AG09319 (cell line): ENCODE data around the gene PPP1R3C.

Experiments used
- DNase-seq: peaks from one replicate; pipeline ENCODE4 v3.0.0-alpha.2; 2010; ENCODE audit warnings: low read depth; ENCODE audit errors: extremely low read depth
- TF ChIP-seq, protein P1 (sequence below): IDR thresholded peaks from 2 replicates; pipeline ENCODE4 v1.5.1; 2011; ENCODE audit warnings: low read depth, mild to moderate bottlenecking, inconsistent platforms, low read length, moderate library complexity

PPP1R3C gene

DNA sequence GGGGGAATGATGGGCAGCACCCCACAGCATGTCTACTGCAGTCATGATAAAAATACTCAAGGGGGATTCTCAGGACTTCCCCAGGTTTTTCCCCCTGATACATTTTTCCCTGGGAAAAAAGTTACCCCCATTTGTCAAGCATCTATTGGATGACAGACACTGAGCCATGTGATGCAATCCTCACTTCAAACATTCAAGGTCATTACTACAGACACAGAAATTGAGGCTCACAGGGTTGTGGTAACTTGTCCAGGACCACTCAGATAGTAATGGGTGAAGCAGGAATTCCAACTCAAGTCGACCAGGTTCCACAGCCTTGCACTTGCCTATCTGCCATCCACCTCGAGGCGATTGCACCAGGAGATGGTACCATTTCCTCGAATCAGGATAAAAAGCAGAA, 31.7 kb downstream of the PPP1R3C start:
- TF ChIP-seq, protein P1, sequence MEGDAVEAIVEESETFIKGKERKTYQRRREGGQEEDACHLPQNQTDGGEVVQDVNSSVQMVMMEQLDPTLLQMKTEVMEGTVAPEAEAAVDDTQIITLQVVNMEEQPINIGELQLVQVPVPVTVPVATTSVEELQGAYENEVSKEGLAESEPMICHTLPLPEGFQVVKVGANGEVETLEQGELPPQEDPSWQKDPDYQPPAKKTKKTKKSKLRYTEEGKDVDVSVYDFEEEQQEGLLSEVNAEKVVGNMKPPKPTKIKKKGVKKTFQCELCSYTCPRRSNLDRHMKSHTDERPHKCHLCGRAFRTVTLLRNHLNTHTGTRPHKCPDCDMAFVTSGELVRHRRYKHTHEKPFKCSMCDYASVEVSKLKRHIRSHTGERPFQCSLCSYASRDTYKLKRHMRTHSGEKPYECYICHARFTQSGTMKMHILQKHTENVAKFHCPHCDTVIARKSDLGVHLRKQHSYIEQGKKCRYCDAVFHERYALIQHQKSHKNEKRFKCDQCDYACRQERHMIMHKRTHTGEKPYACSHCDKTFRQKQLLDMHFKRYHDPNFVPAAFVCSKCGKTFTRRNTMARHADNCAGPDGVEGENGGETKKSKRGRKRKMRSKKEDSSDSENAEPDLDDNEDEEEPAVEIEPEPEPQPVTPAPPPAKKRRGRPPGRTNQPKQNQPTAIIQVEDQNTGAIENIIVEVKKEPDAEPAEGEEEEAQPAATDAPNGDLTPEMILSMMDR = no peak

DNA sequence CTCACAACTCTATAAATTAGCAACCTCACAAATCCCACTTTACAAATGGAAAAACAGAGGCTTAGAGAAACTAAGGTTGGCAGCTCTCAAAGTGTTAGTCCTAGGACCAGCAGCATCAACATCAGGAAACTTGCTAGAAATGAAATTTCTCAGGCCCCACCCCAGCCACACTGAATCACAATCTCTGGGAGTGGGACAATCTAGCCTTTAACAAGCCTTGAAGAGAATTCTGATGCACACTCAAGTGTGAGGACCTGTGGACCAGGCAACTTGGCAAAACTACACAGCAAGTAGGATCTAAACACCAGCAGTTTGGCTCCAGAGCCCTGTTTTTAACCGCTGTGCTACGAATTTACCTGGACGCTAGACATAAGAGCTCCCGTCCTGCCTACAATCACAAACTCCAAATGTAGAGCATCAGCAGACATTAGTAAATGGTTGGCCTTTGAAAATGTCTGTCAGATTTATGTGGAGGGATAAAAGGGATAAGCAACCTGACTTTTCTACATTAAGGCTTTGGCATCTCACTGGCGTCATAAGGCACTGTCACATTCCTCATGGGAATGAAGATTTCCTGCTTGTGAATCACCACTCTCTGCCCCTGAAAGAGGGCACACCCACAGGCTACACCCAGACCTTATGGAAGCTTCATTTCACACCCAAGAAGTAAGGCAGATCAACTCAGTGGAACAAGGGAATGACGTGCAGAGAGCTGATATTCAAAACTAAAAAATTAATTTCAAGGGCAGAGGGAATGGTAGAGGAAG, 34.5 kb downstream of the PPP1R3C start:
- no peak for DNase-seq
- TF ChIP-seq, protein P1 = no peak

More for the DNA sequence above, 31.7 kb downstream of the PPP1R3C start:
- DNase-seq = no peak

DNA sequence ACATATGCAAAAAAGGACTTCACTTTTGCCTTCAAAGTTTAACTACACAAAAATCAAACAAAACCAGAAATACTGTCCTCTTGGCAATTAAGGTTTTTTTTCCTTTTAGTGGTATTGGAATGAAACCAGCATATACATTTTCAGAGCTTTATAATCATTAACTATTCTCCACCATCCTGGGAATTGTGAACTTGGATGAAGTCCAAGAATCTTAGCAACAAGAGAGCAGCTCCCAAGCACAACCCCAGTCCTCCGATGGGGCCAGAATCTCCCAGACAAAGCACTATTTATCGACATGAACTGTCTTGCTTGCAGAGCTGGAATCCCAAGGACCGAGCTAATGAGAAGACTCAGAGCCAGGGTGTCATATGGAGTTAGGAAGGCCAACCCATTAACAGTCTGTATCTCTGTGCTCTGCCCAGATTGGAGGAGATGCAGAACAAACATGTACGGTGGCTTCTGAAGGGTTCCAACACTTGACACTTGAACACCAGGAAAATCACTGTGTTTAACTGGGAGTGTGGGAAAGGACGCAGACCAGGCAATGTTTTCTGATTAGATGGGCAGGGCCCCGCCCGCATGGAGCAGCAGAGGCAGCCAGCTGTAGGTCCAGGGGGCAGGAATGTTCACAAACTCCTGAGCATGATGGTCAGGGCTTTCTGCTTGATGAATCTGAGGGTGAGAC, 35.5 kb downstream of the PPP1R3C start:
- no peak for DNase-seq

DNA sequence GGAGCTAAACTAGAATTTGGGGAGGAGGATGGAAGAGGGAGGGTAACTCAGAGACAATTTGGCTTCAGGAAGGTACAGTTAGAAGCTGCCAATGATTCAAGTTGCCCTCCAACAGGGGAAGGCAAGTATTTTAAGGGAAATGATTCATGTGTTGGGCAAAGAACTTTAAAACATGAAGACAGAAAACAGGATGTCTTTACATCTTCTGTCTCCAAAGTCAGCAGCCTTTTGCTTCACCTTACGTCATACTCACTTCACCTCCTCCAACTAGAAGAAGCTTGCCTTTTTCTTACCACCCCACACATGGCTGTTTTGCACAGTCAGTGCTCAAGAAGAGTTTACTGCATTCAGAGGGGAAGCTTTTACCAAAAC, 36.1 kb downstream of the PPP1R3C start:
- TF ChIP-seq, protein P1 = no peak
- no peak for DNase-seq

More for the DNA sequence above, 35.5 kb downstream of the PPP1R3C start:
- TF ChIP-seq, protein P1 = no peak

DNA sequence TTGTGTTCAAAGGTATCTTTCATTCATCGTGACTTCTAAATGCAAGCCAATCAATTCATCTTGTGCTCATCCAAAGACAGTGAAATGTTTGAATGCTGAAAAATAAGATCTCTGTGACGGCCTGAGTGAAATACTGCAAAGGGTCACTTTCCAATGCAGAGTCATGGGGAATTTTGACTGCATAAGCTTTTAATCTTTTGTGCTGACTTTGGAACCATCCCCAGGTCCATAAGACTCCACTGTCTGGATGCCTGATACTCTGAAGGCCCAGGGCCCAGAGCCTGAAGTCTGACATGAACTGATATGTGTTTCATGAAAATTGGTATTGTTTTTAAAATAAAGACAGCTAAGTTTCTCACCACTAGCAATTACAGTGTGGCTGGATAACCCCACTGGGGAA, 39.0 kb downstream of the PPP1R3C start:
- TF ChIP-seq, protein P1 = no peak
- DNase-seq = no peak

DNA sequence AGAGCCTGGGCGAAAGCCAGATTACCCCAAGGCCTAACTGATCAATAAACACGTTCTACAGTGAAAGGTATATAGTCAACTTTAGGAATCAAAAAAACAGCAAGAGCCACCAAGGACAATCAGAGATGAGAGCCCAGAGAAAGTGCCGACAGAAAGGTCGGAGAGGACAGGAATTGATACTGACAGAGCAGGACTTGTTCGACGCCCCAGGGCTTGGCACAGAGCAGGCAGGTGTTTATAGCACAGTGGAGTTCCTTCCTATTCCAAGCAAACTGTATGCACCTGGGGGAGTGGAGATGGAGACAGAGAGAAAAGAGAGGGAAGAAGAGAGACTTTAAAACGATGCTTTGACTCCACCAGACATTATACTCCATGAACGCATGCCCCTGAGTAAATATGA, 39.5 kb downstream of the PPP1R3C start:
- TF ChIP-seq, protein P1 = no peak
- no peak for DNase-seq

DNA sequence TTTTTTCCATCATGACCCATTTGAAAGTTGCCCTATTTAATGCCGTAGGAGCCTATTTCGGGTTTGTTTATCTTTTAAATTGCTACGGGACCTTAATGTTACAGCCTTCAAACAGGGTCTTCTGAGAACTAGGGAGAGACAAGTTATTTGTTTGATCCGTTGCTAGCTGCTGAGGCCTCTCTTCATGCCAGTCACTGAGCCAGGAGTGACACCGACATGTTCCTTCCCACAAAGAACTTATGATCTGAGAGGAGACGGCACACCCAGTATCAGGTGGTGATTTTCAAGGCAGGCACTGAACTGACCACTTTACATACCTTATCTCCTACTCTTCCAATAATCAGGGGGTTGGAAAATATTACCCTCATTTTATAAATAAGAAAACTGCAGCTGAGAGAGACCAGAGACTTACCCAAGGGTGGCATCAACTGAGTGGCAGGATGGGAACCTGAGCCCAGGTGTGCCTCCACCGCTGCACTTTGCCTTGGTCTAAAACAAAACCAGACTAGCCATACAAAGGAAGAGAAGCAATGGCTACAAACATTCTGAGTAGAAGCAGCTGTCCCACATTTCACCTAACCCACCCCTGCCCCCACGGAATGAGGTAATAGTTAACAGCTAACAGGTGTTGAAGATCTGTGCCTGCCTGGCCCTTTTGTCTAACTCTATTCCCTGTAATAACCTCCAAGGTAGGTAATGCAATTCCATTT, 40.5 kb downstream of the PPP1R3C start:
- DNase-seq = no peak
- TF ChIP-seq, protein P1 = no peak
